Epithelial cell of esophagus (primary cell): ENCODE data around the gene SLN.

Experiments
- DNase-seq: peaks from one replicate; pipeline ENCODE4 v3.0.0; 2010; ENCODE audit warnings: low read depth
- H3K4me3 ChIP-seq: 2 replicates; pipeline ENCODE4 v1.5.1; 2011; ENCODE audit warnings: mild to moderate bottlenecking, low read length, control low read depth
- TF ChIP-seq, protein P1 (sequence below): IDR thresholded peaks from 2 replicates; pipeline ENCODE4 v1.5.1; 2011; ENCODE audit warnings: low read depth, mild to moderate bottlenecking, low read length, control low read depth, inconsistent platforms; ENCODE audit not compliant: insufficient read depth; ENCODE audit errors: missing control alignments

SLN gene

GRCh38 chr11:107688322-107688918, 23.4 kb downstream of the SLN start:
- no peak for DNase-seq
- H3K4me3 ChIP-seq, result no peak overlapping the region
- TF ChIP-seq, protein P1, sequence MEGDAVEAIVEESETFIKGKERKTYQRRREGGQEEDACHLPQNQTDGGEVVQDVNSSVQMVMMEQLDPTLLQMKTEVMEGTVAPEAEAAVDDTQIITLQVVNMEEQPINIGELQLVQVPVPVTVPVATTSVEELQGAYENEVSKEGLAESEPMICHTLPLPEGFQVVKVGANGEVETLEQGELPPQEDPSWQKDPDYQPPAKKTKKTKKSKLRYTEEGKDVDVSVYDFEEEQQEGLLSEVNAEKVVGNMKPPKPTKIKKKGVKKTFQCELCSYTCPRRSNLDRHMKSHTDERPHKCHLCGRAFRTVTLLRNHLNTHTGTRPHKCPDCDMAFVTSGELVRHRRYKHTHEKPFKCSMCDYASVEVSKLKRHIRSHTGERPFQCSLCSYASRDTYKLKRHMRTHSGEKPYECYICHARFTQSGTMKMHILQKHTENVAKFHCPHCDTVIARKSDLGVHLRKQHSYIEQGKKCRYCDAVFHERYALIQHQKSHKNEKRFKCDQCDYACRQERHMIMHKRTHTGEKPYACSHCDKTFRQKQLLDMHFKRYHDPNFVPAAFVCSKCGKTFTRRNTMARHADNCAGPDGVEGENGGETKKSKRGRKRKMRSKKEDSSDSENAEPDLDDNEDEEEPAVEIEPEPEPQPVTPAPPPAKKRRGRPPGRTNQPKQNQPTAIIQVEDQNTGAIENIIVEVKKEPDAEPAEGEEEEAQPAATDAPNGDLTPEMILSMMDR, result no peak

DNA sequence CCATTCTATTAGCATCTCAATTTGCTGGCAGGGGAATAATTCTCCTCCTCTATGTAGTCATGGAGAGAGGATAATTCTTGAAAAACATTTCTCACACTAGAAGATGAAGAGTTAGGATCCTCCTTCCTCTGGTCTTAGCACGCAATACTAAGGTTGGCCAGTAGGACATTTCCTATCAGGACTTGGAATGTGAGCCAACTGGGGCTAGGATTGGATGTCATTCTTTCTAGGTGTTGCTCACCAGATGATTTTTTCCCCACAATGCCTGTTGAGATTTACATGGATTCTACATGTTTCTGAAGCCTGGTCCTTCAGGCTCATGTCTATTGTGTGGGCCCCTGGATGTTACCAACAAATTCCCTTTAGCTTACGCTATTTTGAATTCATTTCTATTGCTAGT, 28.0 kb downstream of the SLN start:
- TF ChIP-seq, protein P1, result peak; percentile 61
- no peak overlapping the region for H3K4me3 ChIP-seq
- peak; percentile 37 for DNase-seq

DNA sequence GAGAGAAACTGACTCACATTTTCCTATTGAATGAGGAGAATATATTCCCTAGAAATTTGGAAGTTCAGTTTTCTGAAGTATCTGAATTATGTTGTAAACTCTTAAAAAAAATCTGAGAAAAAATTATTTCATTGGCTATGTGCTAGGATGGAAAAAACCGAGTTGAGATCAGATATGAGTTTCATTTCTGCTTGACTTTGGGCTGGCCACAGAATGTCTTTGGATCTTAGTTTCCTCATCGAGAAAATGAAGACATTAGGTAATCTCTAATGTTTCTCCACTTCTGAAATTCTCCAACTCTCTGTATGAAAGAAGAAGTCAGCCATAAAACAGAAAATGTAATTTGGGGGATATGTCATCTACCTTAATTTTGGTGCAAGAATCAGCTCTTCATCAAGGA, 28.8 kb downstream of the SLN start:
- no peak for DNase-seq
- TF ChIP-seq, protein P1, result no peak
- H3K4me3 ChIP-seq, result no peak overlapping the region

DNA sequence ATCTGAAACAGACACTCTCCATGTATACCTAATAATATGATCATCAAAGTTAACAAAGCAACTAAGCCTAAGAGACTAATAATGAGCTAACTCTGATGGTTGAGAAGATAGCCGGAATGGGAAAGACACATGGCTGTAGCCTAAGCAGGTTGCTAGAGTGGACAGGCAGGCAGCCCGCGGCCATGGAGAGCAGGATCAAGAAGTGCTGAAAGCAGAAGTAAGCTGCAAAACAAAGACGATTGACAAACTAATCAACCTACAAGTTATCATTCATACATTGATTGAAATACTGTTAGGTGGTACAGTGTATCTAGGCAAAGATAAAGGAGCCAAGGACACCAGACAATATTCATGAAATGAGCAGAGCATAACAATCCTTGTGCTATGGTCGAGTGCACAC, 29.3 kb downstream of the SLN start:
- no peak overlapping the region for H3K4me3 ChIP-seq
- no peak for DNase-seq
- TF ChIP-seq, protein P1, result no peak

DNA sequence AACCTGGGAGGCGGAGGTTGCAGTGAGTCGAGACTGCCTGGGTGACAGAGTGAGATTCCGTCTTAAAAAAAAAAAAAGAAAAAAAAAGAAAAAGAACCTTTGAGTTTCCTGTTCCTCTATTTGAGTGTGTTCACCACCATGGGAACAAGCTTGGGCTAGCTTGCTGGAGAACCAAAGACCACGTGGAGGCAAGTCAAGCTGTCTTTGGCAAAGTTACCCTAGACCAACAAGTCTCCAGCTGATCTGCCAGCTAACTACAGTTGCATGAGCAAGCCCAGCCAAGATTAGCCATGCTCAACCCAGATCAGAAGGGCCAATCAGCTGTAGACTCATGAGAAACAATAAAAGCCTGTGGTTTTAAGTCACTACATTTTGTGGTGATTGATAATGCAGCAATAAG, 29.7 kb downstream of the SLN start:
- DNase-seq, result peak; percentile 77
- TF ChIP-seq, protein P1, result no peak
- H3K4me3 ChIP-seq, result no peak overlapping the region

- DNase-seq, result no peak
- H3K4me3 ChIP-seq, result no peak overlapping the region
- TF ChIP-seq, protein P1, result no peak
These were observed 32.4 kb downstream of the SLN start for GRCh38 chr11:107679255-107680024.

DNA sequence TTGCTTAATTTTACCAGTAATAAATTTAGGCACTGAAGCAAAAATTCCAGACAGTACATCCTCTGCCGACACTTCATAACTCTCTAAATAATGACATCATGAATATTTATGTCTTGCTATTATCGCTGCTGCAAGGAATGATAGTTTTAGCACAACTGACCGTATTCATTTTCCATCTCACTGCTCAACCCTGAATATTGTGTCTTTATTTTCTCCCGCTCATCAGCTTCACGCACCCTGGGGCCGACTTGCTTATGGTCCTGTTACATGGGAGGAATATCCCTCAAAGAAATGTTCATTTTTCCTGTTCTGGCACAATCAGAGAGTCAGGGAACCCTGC, 33.3 kb downstream of the SLN start:
- TF ChIP-seq, protein P1, result no peak
- DNase-seq, result no peak
- no peak overlapping the region for H3K4me3 ChIP-seq
